Measurements from ENCODE around the gene PI4KB.
"Not testable (repeated sequence)": the region's sequence is repeated elsewhere in the genome, so short reads cannot be mapped to it uniquely, and the experiment has no call there.

Gene PI4KB

DNA sequence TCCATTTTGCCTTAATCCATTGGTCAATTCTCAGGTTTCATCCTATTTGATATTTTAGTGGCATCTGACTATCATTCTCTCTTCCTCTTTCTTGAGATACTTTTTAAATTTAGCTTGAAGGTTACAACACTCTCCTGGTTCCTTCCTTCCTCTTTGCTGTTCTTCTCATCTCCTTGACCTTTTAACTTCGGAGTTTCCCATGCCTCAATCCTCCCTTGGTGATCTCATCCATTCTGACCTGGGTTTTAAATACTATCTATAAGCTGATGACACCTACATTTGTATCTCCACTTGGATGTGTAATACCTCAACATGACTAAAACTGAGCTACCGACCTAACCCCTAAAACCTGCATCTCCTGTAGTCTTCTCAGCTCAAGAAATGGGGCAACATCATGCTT lies 50.0 kb downstream of the PI4KB start:
- H3K4me3 ChIP-seq (ENCODE audit: low read depth, low read length), result no peak overlapping the region
- DNase-seq (ENCODE audit: low read depth, low spot score), result no peak
- TF ChIP-seq, protein P1, sequence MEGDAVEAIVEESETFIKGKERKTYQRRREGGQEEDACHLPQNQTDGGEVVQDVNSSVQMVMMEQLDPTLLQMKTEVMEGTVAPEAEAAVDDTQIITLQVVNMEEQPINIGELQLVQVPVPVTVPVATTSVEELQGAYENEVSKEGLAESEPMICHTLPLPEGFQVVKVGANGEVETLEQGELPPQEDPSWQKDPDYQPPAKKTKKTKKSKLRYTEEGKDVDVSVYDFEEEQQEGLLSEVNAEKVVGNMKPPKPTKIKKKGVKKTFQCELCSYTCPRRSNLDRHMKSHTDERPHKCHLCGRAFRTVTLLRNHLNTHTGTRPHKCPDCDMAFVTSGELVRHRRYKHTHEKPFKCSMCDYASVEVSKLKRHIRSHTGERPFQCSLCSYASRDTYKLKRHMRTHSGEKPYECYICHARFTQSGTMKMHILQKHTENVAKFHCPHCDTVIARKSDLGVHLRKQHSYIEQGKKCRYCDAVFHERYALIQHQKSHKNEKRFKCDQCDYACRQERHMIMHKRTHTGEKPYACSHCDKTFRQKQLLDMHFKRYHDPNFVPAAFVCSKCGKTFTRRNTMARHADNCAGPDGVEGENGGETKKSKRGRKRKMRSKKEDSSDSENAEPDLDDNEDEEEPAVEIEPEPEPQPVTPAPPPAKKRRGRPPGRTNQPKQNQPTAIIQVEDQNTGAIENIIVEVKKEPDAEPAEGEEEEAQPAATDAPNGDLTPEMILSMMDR (IDR thresholded peaks at IDR 0.05; ENCODE audit: low read depth, low read length), result no peak
- in situ Hi-C loops (cut with HindIII; ENCODE audit: low sequenced_read_pairs), result no loop called here

DNA sequence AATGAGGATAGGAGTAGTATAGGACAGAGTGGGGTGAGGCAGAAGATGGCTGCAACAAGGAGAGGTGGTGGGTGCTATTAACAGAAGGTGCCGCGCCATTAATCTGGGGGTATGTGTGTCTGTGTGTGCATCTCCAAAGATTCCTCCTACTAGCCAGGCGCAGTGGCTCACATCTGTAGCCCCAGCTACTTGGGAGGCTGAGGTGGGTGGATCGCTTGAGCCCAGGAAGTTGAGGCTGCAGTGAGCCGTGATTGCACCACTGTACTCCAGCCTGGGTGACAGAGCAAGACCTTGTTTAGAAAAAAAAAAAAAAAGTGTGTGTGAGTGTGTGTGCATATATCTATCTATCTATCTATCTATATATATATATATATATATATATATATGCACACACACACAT lies 51.9 kb downstream of the PI4KB start:
- in situ Hi-C loops (cut with HindIII; ENCODE audit: low sequenced_read_pairs); DNase-seq (ENCODE audit: low read depth, low spot score); H3K4me3 ChIP-seq (ENCODE audit: low read depth, low read length): not testable (repeated sequence)

DNA sequence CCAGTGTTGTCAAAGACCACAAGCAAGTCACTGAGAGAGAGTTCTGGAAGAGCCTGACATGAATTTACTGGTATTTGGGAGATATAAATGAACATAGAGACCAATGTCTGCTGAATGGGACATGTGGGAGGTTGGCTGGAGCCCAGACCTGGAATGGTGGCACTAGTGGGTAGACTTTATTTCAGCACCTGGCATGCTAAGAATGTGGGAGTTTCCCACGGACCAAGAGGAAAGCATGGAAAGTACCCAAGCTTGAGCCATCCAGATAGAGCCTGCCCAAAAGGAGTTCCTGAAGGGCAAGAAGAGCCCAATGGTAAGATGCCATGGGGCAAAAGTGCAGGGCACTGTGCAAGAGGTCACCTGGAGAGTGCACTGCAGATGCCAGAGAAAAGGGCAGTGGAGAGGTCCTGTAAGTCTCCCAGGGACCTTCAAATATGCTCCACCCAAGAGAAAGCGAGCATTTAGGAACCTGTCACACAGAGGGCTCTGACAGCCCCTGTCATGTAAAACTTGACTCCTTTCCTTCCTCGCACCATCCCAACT lies 53.2 kb downstream of the PI4KB start:
- TF ChIP-seq, protein P1 (IDR thresholded peaks at IDR 0.05; ENCODE audit: low read depth, low read length), result no peak
- no peak for DNase-seq (ENCODE audit: low read depth, low spot score)
- H3K4me3 ChIP-seq (ENCODE audit: low read depth, low read length), result no peak overlapping the region
- in situ Hi-C loops (cut with HindIII; ENCODE audit: low sequenced_read_pairs), result no loop called here

DNA sequence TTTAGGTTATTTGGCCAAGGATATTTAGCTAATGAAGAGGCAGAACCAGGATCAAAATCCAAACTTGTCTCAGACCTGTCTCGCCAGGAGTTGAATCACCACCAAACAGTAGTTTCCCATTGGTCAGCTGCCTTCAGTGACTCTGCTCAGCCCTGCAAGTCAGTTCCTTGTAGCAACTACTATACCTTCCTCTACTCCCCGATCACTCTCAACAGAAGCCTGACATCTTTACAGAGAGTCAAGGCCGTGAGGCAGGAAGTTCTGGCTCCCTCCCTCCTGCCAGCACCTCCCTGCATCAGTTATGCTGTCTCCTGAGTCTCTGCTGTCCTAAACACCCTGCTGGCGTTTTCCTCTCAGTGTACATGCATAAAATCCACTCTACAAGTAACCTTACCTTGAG lies 59.5 kb downstream of the PI4KB start:
- TF ChIP-seq, protein P1 (IDR thresholded peaks at IDR 0.05; ENCODE audit: low read depth, low read length), result no peak
- H3K4me3 ChIP-seq (ENCODE audit: low read depth, low read length), result no peak overlapping the region
- in situ Hi-C loops (cut with HindIII; ENCODE audit: low sequenced_read_pairs), result no loop called here
- no peak for DNase-seq (ENCODE audit: low read depth, low spot score)

DNA sequence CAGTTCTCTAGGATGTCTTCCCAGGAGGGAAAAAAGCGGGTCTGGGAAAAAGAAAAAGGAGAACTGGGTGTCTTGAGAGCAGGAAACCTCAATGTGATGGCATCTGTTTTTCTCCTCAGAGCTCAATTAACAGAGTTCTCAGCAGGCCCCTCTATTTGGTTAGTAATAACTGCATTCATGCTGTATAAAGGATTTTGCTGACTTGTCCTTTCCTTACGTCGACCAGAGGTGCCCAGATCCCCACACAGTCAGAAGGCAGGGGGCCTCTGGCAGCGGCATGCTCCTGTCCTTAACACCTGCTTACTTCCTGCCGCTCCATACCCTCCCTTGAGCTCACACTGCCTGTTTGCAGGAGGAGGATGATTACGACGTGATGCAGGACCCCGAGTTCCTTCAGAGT lies 60.4 kb downstream of the PI4KB start:
- in situ Hi-C loops (cut with HindIII; ENCODE audit: low sequenced_read_pairs), result no loop called here
- H3K4me3 ChIP-seq (ENCODE audit: low read depth, low read length), result no peak overlapping the region
- no peak for DNase-seq (ENCODE audit: low read depth, low spot score)
- TF ChIP-seq, protein P1 (IDR thresholded peaks at IDR 0.05; ENCODE audit: low read depth, low read length), result no peak

DNA sequence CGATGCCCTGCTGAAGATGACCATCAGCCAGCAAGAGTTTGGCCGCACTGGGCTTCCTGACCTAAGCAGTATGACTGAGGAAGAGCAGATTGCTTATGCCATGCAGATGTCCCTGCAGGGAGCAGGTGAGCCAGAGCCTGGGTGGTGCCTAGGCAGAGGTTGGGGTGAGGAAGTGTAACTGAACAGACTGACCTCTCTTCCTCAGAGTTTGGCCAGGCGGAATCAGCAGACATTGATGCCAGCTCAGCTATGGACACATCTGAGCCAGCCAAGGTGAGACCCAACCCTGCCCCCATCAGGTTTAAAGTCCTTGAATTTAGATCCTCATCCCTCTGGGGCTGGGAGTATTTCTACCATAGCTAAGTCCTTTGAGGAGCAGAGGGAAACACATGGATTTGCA lies 60.9 kb downstream of the PI4KB start:
- no peak for DNase-seq (ENCODE audit: low read depth, low spot score)
- in situ Hi-C loops (cut with HindIII; ENCODE audit: low sequenced_read_pairs), result no loop called here
- TF ChIP-seq, protein P1 (IDR thresholded peaks at IDR 0.05; ENCODE audit: low read depth, low read length), result no peak
- no peak overlapping the region for H3K4me3 ChIP-seq (ENCODE audit: low read depth, low read length)

DNA sequence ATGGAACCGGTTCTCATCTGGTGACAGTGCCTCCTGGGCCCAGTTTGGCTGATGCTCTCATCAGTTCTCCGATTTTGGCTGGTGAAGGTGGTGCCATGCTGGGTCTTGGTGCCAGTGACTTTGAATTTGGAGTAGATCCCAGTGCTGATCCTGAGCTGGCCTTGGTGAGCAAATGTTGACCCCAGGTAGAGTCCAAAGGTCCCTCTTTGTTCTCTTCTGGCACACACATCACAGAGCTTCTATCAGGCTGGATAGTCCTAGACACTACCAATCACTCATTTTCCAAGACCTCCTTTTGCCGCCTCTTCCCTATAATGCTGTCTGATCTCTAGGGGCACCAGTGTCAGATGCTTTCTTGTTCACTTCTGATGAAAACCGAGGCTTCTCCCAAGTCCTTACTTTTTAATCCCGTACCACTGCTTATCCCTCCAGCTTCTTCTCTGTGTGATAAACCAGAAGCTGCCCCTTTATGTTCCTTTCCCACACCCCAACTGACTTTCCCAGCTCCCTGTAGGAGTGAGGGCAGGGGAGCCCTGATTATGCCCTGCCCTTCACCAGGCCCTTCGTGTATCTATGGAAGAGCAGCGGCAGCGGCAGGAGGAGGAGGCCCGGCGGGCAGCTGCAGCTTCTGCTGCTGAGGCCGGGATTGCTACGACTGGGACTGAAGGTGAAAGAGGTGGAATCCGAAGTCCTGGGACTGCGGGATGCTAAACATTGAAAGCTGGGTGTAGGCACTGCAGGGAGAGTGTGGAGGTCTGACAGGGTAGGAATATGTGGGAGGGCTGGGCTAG lies 61.6 kb downstream of the PI4KB start:
- in situ Hi-C loops (cut with HindIII; ENCODE audit: low sequenced_read_pairs), result no loop called here
- DNase-seq (ENCODE audit: low read depth, low spot score), result no peak

More for the DNA sequence above, 61.6 kb downstream of the PI4KB start:
- TF ChIP-seq, protein P1 (IDR thresholded peaks at IDR 0.05; ENCODE audit: low read depth, low read length), result no peak
- no peak overlapping the region for H3K4me3 ChIP-seq (ENCODE audit: low read depth, low read length)
